HG03575 (cell line): ENCODE measurements around the gene IRF1.
"Not testable (repeated sequence)": the region's sequence is repeated elsewhere in the genome, so short reads cannot be mapped to it uniquely, and the experiment has no call there.

Experiments used
- ATAC-seq: cut with Tn5 transposase; IDR thresholded peaks from one replicate; pipeline ENCODE4 v1.9.1; 2021; ENCODE audit not compliant: unreplicated experiment, insufficient number of reproducible peaks, low FRiP score; ENCODE audit errors: extremely low read depth

The IRF1 gene, protein sequence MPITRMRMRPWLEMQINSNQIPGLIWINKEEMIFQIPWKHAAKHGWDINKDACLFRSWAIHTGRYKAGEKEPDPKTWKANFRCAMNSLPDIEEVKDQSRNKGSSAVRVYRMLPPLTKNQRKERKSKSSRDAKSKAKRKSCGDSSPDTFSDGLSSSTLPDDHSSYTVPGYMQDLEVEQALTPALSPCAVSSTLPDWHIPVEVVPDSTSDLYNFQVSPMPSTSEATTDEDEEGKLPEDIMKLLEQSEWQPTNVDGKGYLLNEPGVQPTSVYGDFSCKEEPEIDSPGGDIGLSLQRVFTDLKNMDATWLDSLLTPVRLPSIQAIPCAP

DNA sequence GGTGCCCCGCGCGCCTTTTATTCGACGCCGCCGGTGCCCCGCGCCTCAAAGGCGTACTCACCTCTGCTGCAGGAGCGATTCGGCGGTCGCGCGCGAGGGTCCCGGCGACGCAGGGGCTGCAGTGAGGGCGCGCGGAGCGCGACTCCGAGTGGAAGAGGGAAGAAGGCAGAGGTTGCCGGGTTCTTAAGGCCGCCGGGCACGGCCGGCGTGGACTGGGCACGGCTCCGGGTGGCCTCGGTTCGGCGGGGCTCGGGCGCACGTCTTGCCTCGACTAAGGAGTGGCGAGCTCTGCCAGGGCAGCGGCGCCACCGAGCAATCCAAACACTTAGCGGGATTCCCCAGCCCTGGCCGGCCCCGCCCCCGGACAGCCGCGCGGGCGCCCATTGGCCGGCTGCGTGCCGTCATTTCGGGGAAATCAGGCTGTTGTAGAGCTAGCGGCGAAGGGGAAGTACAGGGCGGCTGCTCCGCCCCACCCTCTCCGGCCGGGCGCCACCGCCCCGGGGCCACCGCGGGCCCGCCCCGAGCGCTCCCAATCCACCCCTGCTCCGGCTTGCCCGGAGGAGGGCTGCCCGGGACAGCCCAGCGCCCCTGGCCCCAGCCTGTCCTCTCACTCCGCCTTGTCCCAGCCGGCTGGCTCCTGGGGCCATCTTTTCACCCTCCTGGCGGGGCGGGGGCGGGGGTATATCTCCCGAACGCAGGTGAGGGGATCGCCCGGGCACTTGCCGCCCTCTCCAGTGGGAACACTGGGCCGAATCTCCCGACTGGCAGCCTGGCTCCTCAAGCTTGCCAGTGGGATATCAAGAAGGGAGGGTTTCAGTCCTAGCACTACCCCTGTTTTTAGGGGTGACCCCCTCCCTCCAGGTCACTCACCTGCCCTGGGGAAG lies at the start of gene IRF1:
IRF1 (minus strand) TSS at position 290 of the 884 bp plus-strand sequence. CDS start 1,295 bp downstream, outside the sequence.
- peak; percentile 71 for ATAC-seq

DNA sequence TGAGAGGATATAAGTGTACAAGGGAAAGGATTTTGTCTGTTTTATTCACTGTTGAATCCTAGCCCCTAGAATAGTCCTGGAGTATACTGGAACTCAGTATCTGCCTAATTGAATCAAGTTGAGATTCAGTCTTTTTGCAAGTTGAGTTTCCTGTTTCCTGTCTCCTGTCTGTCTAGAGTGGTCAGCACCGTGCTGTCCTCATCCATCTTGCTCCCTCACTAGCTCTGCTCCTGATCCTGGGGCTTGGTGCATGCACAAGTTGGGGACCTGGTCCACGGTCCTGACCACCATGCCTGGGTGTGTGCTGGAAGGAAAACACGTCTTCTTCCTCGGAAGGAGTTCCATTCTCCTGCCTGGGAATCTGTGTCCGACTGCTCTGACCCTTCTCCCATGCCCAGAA lies 49.6 kb upstream of the IRF1 start:
- no peak for ATAC-seq

DNA sequence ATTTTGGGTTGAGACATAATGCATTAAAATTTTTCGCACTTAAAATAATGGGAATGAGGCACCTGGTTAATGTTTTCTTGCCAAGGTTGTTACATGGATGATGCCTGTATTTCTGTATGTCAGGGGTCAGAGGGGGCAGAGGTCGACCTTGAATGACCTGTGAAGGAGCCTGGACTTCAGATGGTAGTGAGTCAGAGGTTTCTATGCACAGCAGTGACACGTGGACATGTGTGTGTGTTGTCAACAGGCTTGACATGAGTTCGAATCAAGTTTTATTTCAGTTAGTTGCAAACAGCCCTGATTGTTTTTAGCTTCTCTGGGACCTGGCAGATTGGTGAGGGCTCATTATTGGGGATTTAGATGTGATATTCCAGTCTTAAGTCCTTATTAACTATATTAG lies 49.1 kb upstream of the IRF1 start:
- ATAC-seq: no peak

DNA sequence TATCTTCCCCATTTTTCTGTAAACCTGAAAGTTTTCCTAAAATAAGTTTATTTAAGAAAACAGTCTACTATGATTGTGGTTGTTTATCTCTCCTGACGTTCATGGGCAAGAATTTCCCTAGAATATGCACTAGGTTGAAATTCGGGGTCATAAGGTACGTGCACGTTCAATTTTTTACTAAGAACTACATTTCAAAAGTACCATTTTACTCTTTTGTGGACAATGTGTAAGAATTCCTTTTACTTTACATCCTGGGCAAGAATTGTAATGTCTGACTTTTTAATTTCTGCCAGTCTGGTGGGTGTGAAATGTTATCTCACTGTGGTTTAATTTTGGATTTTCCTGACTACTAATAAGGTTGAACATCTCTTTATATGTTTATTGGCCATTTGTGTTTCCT lies 40.4 kb upstream of the IRF1 start:
- no peak for ATAC-seq

DNA sequence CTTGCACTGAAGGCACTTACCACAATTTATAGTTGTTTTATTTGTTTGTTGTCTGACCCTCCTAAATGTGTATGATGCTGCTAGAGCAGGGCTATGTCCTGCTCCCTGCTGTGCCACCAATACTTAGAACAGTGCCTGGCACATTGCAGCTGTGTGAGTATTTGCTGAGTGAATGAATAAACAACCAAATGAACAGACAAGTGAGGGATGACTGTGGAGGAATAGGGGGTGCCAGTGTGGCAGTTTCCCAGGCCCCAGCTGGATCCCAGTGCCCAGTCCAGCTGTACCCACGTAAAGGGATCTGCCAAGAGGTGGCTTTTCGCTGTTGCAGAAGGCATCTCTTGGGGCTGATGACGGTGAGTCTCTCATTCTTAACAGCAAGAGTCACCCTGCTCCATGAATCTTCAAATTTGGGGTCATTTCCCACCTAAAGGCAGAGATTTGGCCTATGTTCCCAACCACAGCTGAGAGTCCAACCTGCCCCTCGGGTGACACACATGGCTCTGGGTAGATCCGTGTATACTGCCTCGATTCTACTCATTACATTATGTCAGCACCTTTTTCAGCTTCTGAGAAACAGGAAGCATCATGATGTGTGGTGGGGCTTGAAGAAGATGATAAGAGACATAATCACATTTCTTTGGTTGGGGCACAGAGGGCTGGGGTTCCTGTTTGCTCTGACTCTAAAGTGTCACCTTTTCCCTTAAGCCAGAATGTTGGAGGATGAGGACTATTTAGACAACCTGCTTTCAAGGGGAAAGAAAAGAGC lies 38.5 kb upstream of the IRF1 start:
- ATAC-seq: no peak

DNA sequence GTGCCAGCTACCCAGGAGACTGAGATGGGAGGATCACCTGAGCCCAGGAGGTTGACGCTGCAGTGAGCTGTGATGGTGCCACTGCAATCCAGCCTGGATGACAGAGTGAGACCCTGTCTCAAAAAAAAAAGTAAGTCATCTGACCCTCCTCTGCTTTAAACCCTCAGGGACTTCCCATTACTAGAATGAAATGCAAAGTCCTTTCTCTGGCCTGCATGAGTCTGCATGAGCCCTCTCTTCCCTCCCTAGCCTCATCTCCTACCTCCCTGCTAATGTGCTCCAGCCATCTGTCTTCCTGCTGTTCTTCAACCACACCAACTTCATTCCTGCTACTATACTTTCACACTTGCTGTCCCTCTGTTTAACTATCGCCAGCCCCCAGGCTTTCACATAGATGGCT lies 37.4 kb upstream of the IRF1 start:
- ATAC-seq: no peak

DNA sequence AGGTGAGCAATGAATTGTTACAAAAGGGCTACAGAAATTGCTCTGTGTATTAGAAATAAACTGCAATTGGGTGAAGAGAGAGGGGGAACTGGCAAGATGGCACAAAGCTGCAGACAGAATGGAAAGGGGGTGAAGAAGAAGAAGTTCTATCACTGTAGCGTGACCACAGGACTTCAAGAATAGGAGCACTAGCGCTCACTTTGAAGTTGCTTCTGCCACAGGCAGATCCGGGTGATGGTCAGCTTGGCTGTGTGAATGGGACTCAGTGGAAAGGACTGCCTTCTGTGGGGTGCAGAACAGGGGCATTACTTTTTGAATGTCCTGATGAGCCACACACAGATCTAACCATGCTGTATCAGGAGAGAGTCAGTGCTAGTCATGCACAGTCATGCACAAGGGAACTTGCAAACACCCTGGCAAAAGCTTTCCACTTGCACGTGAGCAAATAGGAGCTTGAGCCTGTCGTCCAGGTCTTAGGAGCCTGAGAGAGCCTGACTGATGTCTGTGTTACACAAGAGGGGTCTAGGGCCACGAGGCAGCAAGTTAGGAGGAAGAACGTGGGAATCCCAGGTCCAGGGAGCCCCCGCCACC lies 36.5 kb upstream of the IRF1 start:
- ATAC-seq: no peak

DNA sequence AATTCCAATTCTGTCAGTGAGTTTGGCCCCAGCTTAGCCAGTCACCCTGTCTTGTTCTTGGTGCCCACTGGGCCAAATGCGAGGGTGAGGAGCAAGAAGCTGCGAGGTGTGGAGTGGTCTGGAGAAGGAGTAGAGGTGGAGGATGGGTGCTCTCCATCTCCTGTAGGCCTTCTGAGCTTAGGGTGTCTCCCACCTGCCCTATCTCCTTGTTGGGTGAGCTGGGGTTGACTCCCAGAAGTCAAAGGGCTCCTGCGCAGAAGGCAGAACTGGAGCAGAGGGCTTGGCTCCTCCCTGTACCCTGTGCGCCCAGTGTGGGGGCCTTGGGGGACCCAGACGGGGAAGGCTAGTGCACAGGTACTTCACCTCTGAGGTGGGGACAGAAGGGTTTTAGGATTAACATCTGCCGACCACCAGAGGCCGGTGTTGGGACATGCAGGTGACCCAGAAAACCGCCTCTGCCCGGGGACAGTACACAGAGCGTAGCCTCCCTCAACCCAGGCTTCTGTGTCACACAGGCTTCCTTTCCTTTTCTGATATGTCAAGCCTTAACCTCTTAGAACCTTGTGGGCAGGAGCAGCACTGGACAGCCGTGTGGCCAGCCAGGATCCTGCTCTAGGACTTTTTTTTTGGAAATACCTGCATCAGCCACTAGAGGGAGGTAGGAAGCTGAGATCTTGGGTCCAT lies 35.9 kb upstream of the IRF1 start:
- ATAC-seq: no peak

DNA sequence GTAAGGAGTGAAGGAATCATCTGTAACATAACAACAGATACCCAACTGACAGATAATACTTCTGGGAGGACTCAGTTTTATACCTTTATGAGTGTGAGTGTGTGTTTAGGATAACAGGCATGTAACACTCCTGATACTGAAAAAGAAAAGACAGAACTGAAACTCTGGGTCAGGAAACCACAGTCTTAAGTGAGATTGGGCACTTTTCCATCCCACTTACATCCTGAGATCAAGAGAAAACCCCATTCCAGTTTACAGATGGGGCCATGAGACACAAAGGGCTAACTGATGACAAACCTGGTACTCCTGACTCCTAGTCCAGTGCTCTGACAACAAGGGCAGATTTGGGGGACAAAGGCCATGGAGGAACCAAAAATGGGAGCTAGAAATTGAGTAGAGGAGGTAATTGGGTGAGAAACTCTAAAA lies 34.7 kb upstream of the IRF1 start:
- peak; percentile 45 for ATAC-seq

DNA sequence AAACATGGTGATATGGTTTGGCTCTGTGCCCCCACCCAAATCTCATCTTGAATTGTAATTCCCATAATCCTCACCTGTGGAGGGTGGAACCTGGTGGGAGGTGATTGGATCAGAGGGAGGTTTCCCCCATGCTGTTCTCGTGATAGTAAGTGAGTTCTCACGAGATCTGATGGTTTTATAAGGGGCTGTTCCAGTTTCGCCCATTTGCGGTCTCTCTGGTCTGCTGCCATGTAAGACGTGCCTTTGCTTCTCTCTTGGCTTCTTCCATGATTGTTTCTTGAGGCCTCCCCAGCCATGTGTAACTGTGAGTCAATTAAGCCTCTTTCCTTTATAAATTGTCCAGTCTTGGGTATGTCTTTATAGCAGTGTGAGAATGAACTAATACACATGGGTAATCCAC lies 34.3 kb upstream of the IRF1 start:
- not testable (repeated sequence) for ATAC-seq

DNA sequence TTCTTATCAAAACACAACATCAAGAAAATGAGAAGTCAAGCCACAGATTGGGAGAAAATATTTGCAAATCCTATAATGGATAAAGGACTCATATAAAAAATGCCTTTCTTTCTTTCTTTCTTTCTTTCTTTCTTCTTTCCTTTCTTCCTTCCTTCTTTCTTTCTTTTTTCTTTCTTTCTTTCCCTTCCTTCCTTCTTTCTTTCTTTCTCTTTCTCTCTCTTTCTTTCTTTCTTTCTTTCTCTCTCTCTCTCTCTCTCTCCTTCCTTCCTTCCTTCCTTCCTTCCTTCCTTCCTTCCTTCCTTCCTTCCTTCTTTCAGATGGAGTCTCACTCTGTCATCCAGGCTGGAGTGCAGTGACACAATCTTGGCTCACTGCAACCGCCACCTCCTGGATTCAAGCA lies 31.5 kb upstream of the IRF1 start:
- not testable (repeated sequence) for ATAC-seq

DNA sequence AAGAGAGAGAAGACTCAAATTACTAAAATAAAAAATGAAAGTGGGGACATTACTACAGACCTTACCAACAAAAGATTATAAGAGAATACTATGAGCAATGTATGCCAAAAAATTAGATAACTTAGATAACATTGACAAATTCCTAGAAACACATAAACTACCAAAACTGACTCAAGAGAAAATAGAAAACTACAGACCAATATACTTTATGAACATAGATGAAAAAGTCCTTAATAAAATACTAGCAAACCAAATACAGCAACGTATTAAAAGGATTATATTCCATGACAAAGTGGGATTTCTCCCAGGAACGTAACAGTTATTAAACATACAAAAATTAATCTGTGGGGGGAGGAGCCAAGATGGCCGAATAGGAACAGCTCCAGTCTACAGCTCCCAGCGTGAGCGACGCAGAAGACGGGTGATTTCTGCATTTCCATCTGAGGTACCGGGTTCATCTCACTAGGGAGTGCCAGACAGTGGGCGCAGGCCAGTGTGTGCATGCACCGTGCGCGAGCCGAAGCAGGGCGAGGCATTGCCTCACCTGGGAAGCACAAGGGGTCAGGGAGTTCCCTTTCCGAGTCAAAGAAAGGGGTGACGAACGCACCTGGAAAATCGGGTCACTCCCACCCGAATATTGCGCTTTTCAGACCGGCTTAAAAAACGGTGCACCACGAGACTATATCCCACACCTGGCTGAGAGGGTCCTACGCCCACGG lies 23.2 kb upstream of the IRF1 start:
- not testable (repeated sequence) for ATAC-seq

DNA sequence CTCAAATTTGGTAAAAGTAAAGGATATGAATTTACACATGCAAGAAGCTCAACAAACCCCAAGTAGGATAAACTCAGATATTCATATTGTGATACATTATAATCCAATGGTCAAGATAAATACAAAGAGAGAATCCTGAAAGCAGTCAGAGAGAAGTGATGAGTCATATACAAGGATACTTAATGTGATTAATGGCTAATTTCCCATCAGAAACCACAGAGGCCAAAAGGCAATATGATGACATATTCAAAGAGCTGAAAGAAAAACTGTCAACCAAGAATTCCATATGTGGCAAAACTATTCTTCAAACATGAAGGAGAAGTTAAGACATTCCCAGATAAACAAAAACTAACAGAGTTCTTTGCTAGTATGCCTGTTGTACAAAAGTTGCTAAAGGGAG lies 19.5 kb upstream of the IRF1 start:
- ATAC-seq: no peak

DNA sequence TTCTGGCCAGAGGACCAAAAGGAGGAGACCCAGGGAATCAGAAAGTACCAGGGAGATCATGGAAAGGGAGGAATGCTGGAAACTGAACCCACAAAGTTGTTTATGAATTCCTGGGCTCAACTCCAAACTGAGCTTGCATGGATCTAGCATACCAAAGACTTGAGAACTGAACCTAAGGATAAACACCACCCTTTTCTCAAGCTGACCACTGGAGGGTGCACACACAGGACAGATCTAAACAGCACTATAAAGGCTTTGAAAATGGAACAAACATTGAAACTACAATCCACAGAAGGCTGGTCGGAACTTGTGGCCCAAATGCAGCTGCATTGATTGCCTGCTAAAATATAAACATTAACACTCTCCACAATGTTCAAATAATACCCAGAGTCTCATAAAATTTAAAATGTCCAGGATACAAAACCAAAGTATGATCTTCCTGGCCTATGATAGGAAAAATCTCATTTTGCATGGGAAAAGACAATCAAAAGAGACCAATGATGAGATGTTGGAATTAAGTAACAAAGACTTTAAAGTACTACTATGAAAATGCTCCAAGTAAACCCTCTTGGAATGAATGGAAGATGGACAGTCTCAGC lies 15.6 kb upstream of the IRF1 start:
- ATAC-seq: no peak

DNA sequence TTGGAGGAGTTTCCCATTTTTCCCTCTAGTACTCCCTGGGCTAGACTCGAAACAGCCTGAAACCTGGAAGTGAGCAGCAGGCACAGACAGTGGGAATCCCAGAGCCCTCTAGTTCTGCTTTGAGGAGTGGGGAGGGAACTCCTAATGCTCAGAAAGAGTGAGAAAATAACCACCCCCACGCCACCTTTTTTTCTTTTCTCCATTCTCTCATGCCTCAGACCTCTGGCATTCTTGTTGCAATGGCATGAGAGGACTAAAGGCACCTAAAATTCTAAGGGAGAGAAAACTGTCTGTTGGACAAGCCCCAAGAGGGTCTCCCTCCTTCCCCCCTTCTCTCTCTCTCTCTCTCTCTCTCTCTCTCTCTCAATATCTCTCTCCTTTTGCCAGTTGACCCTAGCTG lies 15.1 kb upstream of the IRF1 start:
- ATAC-seq: no peak

DNA sequence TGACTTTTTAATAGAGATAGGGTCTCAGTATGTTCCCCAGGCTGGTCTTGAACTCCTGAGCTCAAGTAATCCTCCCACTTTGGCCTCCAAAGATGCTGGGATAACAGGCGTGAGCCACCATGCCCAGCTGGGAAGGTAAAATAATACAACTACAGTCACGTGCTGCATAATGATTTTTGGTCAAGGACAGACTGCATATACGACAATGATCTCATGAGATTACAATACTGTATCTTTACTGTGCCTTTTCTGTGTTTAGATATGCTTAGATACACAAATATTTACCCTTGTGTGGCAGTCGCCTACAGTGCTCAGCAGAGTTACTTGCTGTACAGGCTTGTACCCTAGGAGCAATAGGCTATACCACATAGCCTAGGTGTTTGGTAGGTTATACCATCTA lies 14.2 kb upstream of the IRF1 start:
- ATAC-seq: no peak

DNA sequence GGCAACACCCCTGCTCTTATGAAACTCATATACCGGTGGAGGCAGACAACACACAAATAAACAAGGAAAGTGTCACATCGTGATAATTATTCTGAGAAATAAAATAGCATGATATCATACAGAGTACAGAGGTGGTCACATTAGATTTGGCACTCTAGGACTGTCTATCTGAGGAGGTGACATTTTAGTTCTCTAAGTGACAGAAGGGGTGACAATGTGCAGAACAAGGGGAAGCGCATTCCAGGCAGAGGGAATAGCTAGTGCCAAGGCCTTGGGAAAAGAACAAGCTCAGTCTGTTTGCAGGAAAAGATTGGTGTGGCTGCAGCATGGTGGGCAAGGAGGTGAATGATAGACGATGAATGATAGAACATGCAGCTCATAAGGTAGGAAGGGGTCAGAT lies 12.7 kb upstream of the IRF1 start:
- no peak for ATAC-seq
